ENCODE measurements around the gene FUT3. TPM values are rescaled to one million over a fixed set of nuclear protein-coding genes. Genes with fewer than 3 reads are reported as not detected.
"Not testable (repeated sequence)": the region's sequence is repeated elsewhere in the genome, so short reads cannot be mapped to it uniquely, and the experiment has no call there.

Gene FUT3
- total RNA-seq, 1 donor from 2014 or later, result 1.4 TPM

DNA sequence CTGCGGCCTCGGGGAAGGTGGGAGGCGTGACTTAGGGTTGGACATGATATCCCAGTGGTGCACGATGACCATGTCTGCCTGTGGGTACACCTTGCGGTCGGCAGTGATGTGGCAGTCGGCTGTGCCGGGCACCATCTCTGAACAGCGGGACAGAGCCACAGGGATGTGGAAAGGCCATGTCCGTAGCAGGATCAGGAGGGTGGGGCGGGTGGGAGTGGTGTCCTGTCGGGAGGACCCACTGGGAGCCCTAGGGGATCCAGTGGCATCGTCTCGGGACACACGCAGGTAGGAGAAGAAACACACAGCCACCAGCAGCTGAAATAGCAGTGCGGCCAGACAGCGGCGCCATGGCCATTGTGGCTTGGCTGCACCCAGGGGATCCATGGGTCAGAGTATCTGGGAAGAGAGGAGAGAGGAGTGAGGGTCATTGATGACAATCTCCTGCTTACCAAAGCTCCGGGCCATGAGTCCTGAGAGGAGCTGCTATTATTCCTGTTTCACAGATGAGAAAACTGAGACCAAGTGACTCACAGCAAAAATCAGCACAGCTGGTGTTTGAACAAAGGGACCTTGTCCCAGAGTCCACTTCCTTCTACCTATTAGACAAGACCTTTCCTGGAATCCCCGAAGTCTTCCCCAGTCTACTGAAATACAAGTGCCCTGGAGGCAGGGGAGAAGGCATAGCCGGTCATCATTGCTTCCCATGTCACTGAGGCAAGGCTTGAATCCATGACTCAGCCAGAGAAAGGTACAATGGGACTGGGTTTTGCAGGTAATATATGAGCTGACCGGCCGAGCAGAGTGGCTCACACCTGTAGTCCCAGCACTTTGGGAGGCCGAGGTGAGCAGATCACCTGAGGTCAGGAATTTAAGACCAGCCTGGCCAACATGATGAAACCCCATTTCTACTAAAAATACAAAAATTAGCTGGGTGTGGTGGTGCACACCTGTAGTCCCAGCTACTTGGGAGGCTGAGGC, 6.5 kb downstream of the FUT3 start:
- Mint-ChIP-seq H3K4me3 (ENCODE audit: unreplicated experiment) (no peak overlapping the region), H3K27ac (ENCODE audit: unreplicated experiment) (no peak overlapping the region), H3K36me3 (ENCODE audit: low read depth, unreplicated experiment) (no peaks in the 10 kb centered on the region), H3K27me3 (ENCODE audit: unreplicated experiment) (peaks cover 5% of the 10 kb centered on the region), H3K4me1 (ENCODE audit: unreplicated experiment) (no peaks in the 10 kb centered on the region), H3K9me3 (ENCODE audit: unreplicated experiment) (no peaks in the 10 kb centered on the region)
- TF ChIP-seq, protein P1, sequence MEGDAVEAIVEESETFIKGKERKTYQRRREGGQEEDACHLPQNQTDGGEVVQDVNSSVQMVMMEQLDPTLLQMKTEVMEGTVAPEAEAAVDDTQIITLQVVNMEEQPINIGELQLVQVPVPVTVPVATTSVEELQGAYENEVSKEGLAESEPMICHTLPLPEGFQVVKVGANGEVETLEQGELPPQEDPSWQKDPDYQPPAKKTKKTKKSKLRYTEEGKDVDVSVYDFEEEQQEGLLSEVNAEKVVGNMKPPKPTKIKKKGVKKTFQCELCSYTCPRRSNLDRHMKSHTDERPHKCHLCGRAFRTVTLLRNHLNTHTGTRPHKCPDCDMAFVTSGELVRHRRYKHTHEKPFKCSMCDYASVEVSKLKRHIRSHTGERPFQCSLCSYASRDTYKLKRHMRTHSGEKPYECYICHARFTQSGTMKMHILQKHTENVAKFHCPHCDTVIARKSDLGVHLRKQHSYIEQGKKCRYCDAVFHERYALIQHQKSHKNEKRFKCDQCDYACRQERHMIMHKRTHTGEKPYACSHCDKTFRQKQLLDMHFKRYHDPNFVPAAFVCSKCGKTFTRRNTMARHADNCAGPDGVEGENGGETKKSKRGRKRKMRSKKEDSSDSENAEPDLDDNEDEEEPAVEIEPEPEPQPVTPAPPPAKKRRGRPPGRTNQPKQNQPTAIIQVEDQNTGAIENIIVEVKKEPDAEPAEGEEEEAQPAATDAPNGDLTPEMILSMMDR (IDR thresholded peaks at IDR 0.05; ENCODE audit: unreplicated experiment), result no peak
- DNase-seq (ENCODE audit: low spot score), result no peak

DNA sequence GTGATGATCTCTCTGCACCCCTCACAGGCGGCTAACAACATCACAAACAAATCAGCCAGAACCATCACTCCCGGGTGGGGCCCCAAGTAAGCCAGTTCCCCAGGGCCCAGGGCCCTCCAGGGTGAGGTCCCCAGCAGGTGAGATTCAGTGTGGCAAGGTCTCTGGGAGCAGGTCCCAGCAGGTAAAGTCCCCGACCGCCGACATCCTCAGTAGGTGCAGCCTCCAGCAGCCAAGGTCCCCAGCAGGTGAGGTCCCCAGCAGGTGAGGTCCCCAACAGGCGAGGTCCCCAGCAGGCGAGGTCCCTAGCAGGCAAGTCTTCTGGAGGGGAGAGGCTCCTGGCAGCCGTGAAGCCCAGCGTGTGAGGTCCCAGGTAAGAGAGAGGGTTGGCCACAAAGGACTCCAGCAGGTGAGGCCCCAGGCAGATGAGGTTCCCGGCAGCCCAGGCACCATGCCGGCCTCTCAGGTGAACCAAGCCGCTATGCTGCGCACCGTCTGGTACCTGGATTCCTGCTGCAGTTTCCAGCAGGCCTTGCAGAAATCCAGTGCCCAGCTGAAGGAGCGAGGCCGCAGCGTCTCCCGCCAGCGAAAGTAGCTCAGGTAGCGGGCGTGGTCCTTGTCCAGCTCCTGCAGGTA, 7.8 kb downstream of the FUT3 start:
- Mint-ChIP-seq H3K4me1 (ENCODE audit: unreplicated experiment) (no peaks in the 10 kb centered on the region), H3K36me3 (ENCODE audit: low read depth, unreplicated experiment) (no peaks in the 10 kb centered on the region), H3K9me3 (ENCODE audit: unreplicated experiment) (no peaks in the 10 kb centered on the region), H3K4me3 (ENCODE audit: unreplicated experiment) (no peak overlapping the region), H3K27ac (ENCODE audit: unreplicated experiment) (no peak overlapping the region), H3K27me3 (ENCODE audit: unreplicated experiment) (peaks cover 5% of the 10 kb centered on the region)
- TF ChIP-seq, protein P1 (IDR thresholded peaks at IDR 0.05; ENCODE audit: unreplicated experiment), result no peak
- DNase-seq (ENCODE audit: low spot score), result no peak

DNA sequence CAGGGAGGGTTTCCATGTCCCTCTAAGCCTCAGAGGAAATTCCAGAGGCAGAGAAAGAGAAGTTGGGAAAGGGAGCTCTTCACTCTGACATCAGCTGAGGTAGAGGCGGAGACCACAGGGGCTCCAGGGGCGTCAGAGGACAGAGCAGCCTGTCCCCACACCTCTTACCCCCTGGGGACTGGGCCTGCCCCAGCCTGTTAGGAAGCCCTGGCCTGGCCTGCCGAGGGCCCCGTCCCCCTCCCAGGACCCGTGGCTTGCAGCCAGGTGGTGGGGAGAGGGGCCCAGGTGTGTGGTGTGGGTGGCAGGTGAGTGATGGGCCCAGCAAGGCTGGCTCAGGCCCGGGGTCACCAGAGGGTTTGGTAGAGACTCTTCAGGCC, 9.5 kb downstream of the FUT3 start:
- DNase-seq (ENCODE audit: low spot score); H3K4me1 Mint-ChIP-seq (ENCODE audit: unreplicated experiment); H3K27ac Mint-ChIP-seq (ENCODE audit: unreplicated experiment); H3K9me3 Mint-ChIP-seq (ENCODE audit: unreplicated experiment); H3K4me3 Mint-ChIP-seq (ENCODE audit: unreplicated experiment); H3K36me3 Mint-ChIP-seq (ENCODE audit: low read depth, unreplicated experiment): not testable (repeated sequence)
- peaks cover 10% of the 10 kb centered on the region for H3K27me3 Mint-ChIP-seq (ENCODE audit: unreplicated experiment)

DNA sequence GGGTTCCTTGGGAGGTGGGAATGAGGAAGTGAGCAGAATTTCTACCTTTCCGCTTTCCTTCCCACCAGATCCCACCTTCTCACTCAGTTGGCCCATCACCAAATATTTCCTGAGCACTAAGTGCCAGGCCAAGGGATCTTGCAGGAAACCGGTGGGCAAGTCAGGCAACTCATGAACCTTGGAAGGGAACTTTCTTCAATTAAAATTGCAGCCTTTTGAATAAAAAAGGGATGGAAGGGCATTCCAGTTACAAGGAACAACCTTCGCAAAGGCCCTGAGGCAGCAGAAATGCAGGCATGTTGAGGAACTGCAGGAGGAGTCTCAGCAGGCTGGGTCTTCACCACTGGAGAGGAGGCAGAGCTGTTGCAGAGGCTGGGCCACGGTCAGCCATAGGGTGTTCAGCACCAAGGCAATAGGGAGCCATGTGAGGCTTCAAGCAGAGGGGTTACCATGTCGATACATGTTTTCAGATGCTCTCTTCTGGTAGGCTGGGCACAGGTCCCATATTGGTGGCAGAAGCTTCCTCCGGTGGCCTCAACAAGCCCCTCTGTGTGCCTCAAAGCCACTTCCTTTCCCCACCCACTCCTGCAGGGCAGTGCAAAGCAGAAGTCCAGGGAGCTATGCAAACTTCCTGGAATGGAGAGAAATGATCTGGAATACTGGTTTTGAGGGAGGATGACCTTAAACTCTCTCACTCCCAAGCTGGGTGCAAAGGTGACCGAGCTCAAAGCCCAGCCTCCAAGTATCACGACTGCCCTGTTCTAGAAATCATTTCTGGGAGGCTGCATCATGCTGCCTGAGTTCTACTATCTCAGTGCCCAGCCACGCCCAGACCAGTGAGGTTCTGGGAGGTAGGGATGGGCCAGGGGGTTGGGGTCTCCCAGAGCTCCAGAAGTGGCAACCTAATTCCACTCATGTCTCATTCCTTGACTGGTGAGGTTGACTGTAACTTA, 11.9 kb downstream of the FUT3 start, which contains the start of gene FUT6:
FUT6 (minus strand) TSS at position 638 of the 953 bp plus-strand sequence. CDS start 7,135 bp downstream, outside the sequence.
- no peaks in the 10 kb centered on the region for H3K4me1 Mint-ChIP-seq (ENCODE audit: unreplicated experiment)
- DNase-seq (ENCODE audit: low spot score), result no peak
- no peak within 1 kb of the TSS for H3K27ac Mint-ChIP-seq (ENCODE audit: unreplicated experiment)
- no peaks in the 10 kb centered on the region for H3K9me3 Mint-ChIP-seq (ENCODE audit: unreplicated experiment)
- peaks cover 12% of the 10 kb centered on the region for H3K27me3 Mint-ChIP-seq (ENCODE audit: unreplicated experiment)
- no peaks in the 10 kb centered on the region for H3K36me3 Mint-ChIP-seq (ENCODE audit: low read depth, unreplicated experiment)
- no peak within 1 kb of the TSS for H3K4me3 Mint-ChIP-seq (ENCODE audit: unreplicated experiment)
- TF ChIP-seq, protein P1 (IDR thresholded peaks at IDR 0.05; ENCODE audit: unreplicated experiment), result no peak

Measured in endothelial cell (in vitro differentiated cells).